Measurements from ENCODE around the gene TMEM156. TPM values are rescaled to one million over a fixed set of nuclear protein-coding genes. Genes with fewer than 3 reads are reported as not detected.

Gene TMEM156
- total and polyA plus RNA-seq, 2 donors (not counting 3 experiments of a cell fraction or from before 2014, with no cell fraction given): 0.39 to 1.00 TPM

- Histone ChIP-seq H3K4me3 (replicated peaks in 1 of 3; ENCODE audit: insufficient read depth in 1 of 3, low read depth in 1 of 3, low read length in 3 of 3) (no peak overlapping the region), H3K79me2 (ENCODE audit: control insufficient read depth, insufficient read depth, low read length) (no peaks in the 10 kb centered on the region), H3K4me2 (ENCODE audit: insufficient read depth, low read length) (no peak overlapping the region), H3K36me3 (ENCODE audit: control insufficient read depth in 2 of 2, extremely low read depth in 1 of 2, insufficient read depth in 2 of 2, low read length in 2 of 2) (no peaks in the 10 kb centered on the region), H2AFZ (ENCODE audit: low read depth, low read length) (no peak overlapping the region), H4K20me1 (replicated peaks; ENCODE audit: control insufficient read depth, extremely low read depth, insufficient read depth, low read length) (no peaks in the 10 kb centered on the region), H3K9me3 (replicated peaks; ENCODE audit: control insufficient read depth, insufficient read depth, low read length) (no peaks in the 10 kb centered on the region), H3K27me3 (ENCODE audit: control insufficient read depth in 2 of 2, insufficient read depth in 2 of 2, low read length in 2 of 2) (peaks cover 14 to 17% of the 10 kb centered on the region in 2 experiments), H3K4me1 (ENCODE audit: control insufficient read depth, extremely low read depth, insufficient read depth, low read length) (no peaks in the 10 kb centered on the region), H3K9me1 (replicated peaks; ENCODE audit: control insufficient read depth, extremely low read depth, insufficient read depth, low read length) (no peaks in the 10 kb centered on the region), H3K27ac (ENCODE audit: insufficient read depth, low read depth, low read length) (no peak overlapping the region), H3K9ac (replicated peaks; ENCODE audit: extremely low read depth, insufficient read depth, low read length) (no peak overlapping the region)
- POLR2A ChIA-PET: no interaction called here
- intact Hi-C loops (cut with micrococcal nuclease) (no loop called here), dilution Hi-C loops (cut with MboI; ENCODE audit: extremely low pct_ligation_motif_present, low sequenced_read_pairs) (no loop called here)
- no TSS peak for BruUV-seq (replicated peaks)
- FAIRE-seq (no peak), DNase-seq (ENCODE audit: low read depth, low spot score) (no peak)
- CTCF ChIA-PET: interaction anchor here (1.1 kb wide), 1 partner anchor 9 kb away, joined by 3 read pairs; no protein-coding TSS in a partner anchor
- TF ChIP-seq MYC (IDR thresholded peaks at IDR 0.05; ENCODE audit: low read depth, low read length) (no peak), EZH2 (IDR thresholded peaks at IDR 0.05; ENCODE audit: borderline replicate concordance, low read depth, low read length, severe bottlenecking) (no peak), JUN (IDR thresholded peaks at IDR 0.05; ENCODE audit: borderline replicate concordance, insufficient read depth, insufficient read length, low read depth) (no peak), GATA2 (IDR thresholded peaks at IDR 0.05; ENCODE audit: insufficient read depth, insufficient read length, low read depth, low read length) (no peak), POLR2AphosphoS5 (IDR thresholded peaks at IDR 0.05; ENCODE audit: insufficient read depth, low read depth, low read length) (no peak), POLR2A (IDR thresholded peaks at IDR 0.05; ENCODE audit: low read depth, low read length) (no peak)
Observed at GRCh38 chr4:38957261-38957815, 74.9 kb downstream of the TMEM156 start.

- Histone ChIP-seq H3K79me2 (ENCODE audit: control insufficient read depth, insufficient read depth, low read length) (no peaks in the 10 kb centered on the region), H3K27ac (ENCODE audit: insufficient read depth, low read depth, low read length) (no peak overlapping the region), H3K36me3 (ENCODE audit: control insufficient read depth in 2 of 2, extremely low read depth in 1 of 2, insufficient read depth in 2 of 2, low read length in 2 of 2) (no peaks in the 10 kb centered on the region), H4K20me1 (replicated peaks; ENCODE audit: control insufficient read depth, extremely low read depth, insufficient read depth, low read length) (no peaks in the 10 kb centered on the region), H3K9me1 (replicated peaks; ENCODE audit: control insufficient read depth, extremely low read depth, insufficient read depth, low read length) (no peaks in the 10 kb centered on the region), H3K4me2 (ENCODE audit: insufficient read depth, low read length) (no peak overlapping the region), H3K9ac (replicated peaks; ENCODE audit: extremely low read depth, insufficient read depth, low read length) (no peak overlapping the region), H3K9me3 (replicated peaks; ENCODE audit: control insufficient read depth, insufficient read depth, low read length) (no peaks in the 10 kb centered on the region), H3K4me3 (replicated peaks in 1 of 3; ENCODE audit: insufficient read depth in 1 of 3, low read depth in 1 of 3, low read length in 3 of 3) (no peak overlapping the region), H3K4me1 (ENCODE audit: control insufficient read depth, extremely low read depth, insufficient read depth, low read length) (no peaks in the 10 kb centered on the region), H3K27me3 (ENCODE audit: control insufficient read depth in 2 of 2, insufficient read depth in 2 of 2, low read length in 2 of 2) (peaks cover 14 to 17% of the 10 kb centered on the region in 2 experiments), H2AFZ (ENCODE audit: low read depth, low read length) (no peak overlapping the region)
- POLR2A ChIA-PET: no interaction called here
- no TSS peak for BruUV-seq (replicated peaks)
- DNase-seq (ENCODE audit: low read depth, low spot score) (no peak), FAIRE-seq (no peak)
- CTCF ChIA-PET: interaction anchor here (0.6 to 1.0 kb wide), 3 partner anchors 8 to 31 kb away, joined by 3 to 4 read pairs (median 4); no protein-coding TSS in a partner anchor
- intact Hi-C loops (cut with micrococcal nuclease) (no loop called here), dilution Hi-C loops (cut with MboI; ENCODE audit: extremely low pct_ligation_motif_present, low sequenced_read_pairs) (no loop called here)
- TF ChIP-seq CTCF (IDR thresholded peaks at IDR 0.05; ENCODE audit: extremely low read depth in 1 of 2, insufficient read depth in 1 of 2, low read depth in 1 of 2, low read length in 2 of 2) (no peak), POLR2A (IDR thresholded peaks at IDR 0.05; ENCODE audit: low read depth, low read length) (no peak), FOS (IDR thresholded peaks at IDR 0.05; ENCODE audit: borderline replicate concordance, insufficient read depth, low read length) (no peak), EZH2 (IDR thresholded peaks at IDR 0.05; ENCODE audit: borderline replicate concordance, low read depth, low read length, severe bottlenecking) (no peak), JUN (IDR thresholded peaks at IDR 0.05; ENCODE audit: borderline replicate concordance, insufficient read depth, insufficient read length, low read depth) (no peak)
- TF ChIP-seq, protein P1, sequence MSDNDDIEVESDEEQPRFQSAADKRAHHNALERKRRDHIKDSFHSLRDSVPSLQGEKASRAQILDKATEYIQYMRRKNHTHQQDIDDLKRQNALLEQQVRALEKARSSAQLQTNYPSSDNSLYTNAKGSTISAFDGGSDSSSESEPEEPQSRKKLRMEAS (IDR thresholded peaks at IDR 0.05; ENCODE audit: insufficient read depth, insufficient read length): no peak
Observed at GRCh38 chr4:38955957-38956356, 76.3 kb downstream of the TMEM156 start.
